GM10248 (cell line): Measurements from ENCODE around the gene EFCAB6.

Source experiments
- CTCF ChIA-PET: fragments of 300-600 bp; sonication (Branson Sonifier 250); formaldehyde crosslinking; extraction: SDS; loops from one replicate; lab custom pipeline; 2021; ENCODE audit warnings: antibody characterized with exemption; lab: Yijun Ruan, JAX
- POLR2A ChIA-PET: fragments of 350-650 bp; sonication (Branson Sonifier 250); formaldehyde crosslinking; extraction: SDS; loops from one replicate; lab custom pipeline; 2020; ENCODE audit warnings: antibody characterized with exemption; lab: Yijun Ruan, JAX
- DNase-seq: peaks from one replicate; pipeline ENCODE4 v3.0.0; 2012; ENCODE audit errors: extremely low spot score
- TF ChIP-seq, protein P1 (sequence below): IDR thresholded peaks from 2 replicates; pipeline ENCODE4 v1.5.1; 2012; ENCODE audit warnings: mild to moderate bottlenecking, low read depth; ENCODE audit errors: extremely low read depth, missing control alignments, control extremely low read depth

EFCAB6 gene

DNA sequence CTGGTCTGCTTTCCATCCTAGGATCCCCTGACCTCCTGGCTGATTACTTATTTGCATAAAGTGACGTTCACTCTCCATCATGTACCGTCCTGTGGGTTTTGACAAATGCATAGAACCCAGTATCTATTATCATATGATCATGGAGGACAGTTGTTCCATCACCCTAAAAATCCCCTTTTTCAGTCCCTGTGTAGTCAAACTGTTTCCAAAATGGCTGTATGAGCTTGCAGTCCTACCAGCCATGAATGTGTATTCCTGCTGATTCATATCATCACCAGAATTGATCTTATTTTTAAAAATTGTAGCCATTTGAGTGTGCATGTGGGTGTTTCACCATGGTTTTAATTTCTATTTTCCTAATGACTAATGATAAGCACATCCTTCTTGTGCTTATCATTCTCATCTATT is 291.5 kb downstream of the EFCAB6 start:
- CTCF ChIA-PET: no interaction called here
- POLR2A ChIA-PET: no interaction called here
- DNase-seq: no peak
- TF ChIP-seq, protein P1, sequence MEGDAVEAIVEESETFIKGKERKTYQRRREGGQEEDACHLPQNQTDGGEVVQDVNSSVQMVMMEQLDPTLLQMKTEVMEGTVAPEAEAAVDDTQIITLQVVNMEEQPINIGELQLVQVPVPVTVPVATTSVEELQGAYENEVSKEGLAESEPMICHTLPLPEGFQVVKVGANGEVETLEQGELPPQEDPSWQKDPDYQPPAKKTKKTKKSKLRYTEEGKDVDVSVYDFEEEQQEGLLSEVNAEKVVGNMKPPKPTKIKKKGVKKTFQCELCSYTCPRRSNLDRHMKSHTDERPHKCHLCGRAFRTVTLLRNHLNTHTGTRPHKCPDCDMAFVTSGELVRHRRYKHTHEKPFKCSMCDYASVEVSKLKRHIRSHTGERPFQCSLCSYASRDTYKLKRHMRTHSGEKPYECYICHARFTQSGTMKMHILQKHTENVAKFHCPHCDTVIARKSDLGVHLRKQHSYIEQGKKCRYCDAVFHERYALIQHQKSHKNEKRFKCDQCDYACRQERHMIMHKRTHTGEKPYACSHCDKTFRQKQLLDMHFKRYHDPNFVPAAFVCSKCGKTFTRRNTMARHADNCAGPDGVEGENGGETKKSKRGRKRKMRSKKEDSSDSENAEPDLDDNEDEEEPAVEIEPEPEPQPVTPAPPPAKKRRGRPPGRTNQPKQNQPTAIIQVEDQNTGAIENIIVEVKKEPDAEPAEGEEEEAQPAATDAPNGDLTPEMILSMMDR: no peak

DNA sequence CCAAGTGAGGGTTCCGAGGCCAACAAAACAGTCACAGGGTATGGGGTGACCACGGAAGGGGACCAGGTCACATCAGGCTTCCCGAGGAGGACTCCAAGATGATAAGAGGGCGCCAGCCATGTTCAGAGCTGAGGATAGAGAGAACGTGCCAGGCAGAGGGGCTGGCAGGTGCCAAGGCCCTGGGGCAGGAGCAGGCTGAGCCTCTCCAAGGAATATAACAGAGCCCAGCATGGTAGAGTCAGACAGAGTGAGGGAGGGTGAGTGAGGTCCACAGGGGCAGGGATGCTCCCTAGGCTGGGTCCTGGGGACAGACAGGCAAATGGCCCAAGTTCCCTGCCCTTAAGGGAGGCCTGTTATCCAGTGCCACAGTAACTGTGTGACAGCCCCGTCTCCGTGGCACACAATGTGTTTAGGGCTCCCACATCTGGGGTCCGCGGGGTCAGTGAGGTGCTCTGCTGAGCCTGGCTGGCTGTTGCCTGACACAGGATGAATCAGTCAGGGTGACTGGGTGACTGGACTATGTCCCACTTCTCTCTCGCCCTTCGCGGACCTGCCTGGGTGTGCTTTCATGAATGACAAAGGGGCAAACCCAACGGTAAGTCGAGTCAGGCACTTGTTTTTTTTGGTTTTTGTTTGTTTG is 295.0 kb downstream of the EFCAB6 start:
- POLR2A ChIA-PET: no interaction called here
- TF ChIP-seq, protein P1: no peak
- CTCF ChIA-PET: interaction anchor here (0.7 kb wide), 1 partner anchor 49 kb away, joined by 3 read pairs; no protein-coding TSS in a partner anchor
- no peak for DNase-seq

GRCh38 chr22:43516386-43516785 is 295.7 kb downstream of the EFCAB6 start:
- CTCF ChIA-PET: interaction anchor here (0.7 kb wide), 1 partner anchor 50 kb away, joined by 3 read pairs; no protein-coding TSS in a partner anchor
- POLR2A ChIA-PET: no interaction called here
- DNase-seq: no peak
- TF ChIP-seq, protein P1: no peak

DNA sequence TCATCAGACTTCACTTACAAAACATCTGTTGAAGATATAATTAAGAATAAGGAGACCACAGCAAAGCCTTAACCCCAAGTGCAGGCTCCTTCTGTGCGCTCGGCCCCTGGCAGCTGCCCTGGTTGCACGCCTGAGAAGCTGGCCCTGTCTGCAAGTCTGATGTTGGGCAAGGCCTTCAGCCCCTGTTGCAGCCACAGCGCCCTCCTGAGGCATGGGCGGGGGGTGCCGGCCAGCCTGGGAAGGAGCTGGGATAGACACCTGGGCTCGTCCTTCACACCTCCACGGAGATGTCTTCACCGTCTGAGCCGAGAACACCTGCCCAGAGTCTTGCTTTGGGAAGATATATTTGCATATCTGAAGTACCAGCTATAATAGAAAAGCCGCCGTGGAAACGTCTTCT is 296.2 kb downstream of the EFCAB6 start:
- ChIA-PET POLR2A (no interaction called here), CTCF (no interaction called here)
- TF ChIP-seq, protein P1: no peak
- no peak for DNase-seq

DNA sequence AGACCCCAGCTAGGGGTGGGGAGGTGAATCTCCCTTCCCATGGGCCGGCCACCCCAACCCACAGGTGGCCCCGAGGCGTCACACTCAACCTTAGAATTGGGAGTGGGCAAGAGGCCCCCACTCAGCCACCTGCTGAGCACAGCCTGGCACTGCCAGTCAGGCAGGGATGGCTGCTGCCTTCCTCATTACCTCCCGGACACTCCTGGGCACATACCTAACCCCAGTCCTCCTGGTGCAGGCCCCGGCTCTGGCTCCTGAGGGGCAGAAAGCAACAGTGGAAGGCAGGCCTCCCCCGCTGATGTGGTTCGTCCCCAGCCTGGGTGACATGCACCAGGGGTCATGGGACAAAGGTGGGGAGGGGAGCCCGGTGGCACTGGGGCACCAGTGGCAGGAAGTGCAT is 296.7 kb downstream of the EFCAB6 start:
- no peak for DNase-seq
- TF ChIP-seq, protein P1: no peak
- ChIA-PET POLR2A (no interaction called here), CTCF (no interaction called here)

GRCh38 chr22:43514476-43515157 is 297.5 kb downstream of the EFCAB6 start:
- ChIA-PET POLR2A (no interaction called here), CTCF (no interaction called here)
- no peak for DNase-seq
- TF ChIP-seq, protein P1: no peak
